AG04449 (cell line): ENCODE measurements around the gene SRGAP1.
"Not testable (repeated sequence)": the region's sequence is repeated elsewhere in the genome, so short reads cannot be mapped to it uniquely, and the experiment has no call there.

Source experiments
- CTCF ChIA-PET: fragments of 350-600 bp; formaldehyde crosslinking; extraction: SDS; loops from one replicate; lab custom pipeline; 2021; ENCODE audit warnings: antibody characterized with exemption; lab: Yijun Ruan, JAX
- POLR2A ChIA-PET: fragments of 400-600, 350-600 bp; formaldehyde crosslinking; extraction: SDS; loops from one replicate; lab custom pipeline; 2020; ENCODE audit warnings: antibody characterized with exemption, inconsistent platforms; lab: Yijun Ruan, JAX
- DNase-seq: peaks from one replicate; pipeline ENCODE4 v3.0.0-alpha.2; 2010; ENCODE audit warnings: low read depth, low spot score
- H3K4me3 ChIP-seq: 2 replicates; pipeline ENCODE4 v1.5.1; 2011; ENCODE audit warnings: low read depth, mild to moderate bottlenecking, control low read depth, low read length
- CTCF ChIP-seq: IDR thresholded peaks from one replicate; pipeline ENCODE4 v1.5.1; 2011; ENCODE audit warnings: mild to moderate bottlenecking, moderate library complexity, low read length, control low read depth, inconsistent platforms; ENCODE audit not compliant: insufficient read depth; ENCODE audit errors: missing control alignments

The SRGAP1 gene

DNA sequence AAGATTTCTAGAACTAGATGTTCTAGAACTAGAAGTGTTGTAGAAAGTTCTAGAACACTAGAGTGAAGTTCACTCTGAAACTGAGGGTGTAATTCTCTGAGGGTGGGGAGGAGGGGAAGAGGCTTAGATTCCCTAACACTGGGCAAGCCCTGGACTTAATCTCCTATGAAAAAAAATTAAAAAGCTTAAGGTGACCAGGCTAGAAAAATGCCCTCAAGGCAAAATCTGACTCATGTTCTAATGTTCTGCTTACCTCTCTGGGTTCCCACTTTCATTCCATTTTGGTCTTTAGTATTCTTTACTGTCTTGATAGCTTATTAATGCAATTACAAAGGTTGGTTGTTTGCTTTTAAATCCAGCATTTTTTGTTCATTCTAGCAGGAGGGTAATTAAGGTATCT, 276.1 kb downstream of the SRGAP1 start:
- DNase-seq, result no peak
- TF ChIP-seq CTCF, result no peak
- POLR2A ChIA-PET, result no interaction called here
- CTCF ChIA-PET, result interaction anchor here (1.1 to 1.2 kb wide), 2 partner anchors 14 to 136 kb away, joined by 3 to 4 read pairs; no protein-coding TSS in a partner anchor
- no peak overlapping the region for H3K4me3 ChIP-seq

- H3K4me3 ChIP-seq, POLR2A ChIA-PET, DNase-seq: not testable (repeated sequence)
- CTCF ChIA-PET, result interaction anchor here (1.1 to 1.2 kb wide), 2 partner anchors 13 to 135 kb away, joined by 3 to 4 read pairs; no protein-coding TSS in a partner anchor
Observed at GRCh38 chr12:64121086-64121485, 276.6 kb downstream of the SRGAP1 start.

DNA sequence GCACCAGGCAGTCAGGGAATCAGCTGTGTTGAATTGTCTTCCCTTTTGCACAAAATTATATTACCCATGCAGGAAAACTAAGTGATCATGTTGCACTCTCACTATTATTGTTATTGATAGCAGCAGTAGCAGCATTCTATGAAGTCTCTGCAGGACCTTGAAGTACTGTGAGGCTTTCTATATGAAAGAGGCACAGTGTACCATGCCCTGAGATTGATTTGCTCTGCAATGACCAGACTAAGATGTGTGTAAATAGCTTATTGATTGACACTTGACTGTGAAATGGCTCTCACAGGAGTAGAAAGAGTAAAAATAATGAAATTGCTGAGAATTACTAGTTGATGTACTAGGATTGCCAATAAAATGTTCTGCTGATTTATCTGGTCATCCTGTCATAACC, 277.7 kb downstream of the SRGAP1 start:
- CTCF ChIA-PET, result no interaction called here
- POLR2A ChIA-PET, result no interaction called here
- no peak for DNase-seq
- no peak for TF ChIP-seq CTCF
- H3K4me3 ChIP-seq, result no peak overlapping the region

DNA sequence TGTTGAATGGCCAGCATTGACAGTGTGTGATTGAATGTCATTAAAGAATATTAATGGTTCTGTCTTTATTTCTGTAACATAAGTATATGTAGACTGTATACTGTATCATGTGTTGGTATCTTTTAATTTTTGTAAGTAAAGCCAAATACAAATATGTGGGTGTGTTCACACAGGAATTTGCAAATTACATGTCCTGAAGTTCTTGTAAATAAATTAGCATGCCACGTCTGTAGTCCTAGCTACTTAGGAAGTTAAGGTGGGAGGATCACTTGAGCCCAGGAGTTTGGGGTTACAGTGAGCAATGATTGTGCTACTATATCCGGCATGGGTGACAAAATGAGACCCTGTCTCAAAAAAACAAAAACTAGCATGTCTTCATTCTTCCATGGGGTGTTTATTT, 278.5 kb downstream of the SRGAP1 start:
- ChIA-PET CTCF (no interaction called here), POLR2A (no interaction called here)

GRCh38 chr12:64123448-64123847, 278.9 kb downstream of the SRGAP1 start:
- DNase-seq, result no peak
- ChIA-PET CTCF (no interaction called here), POLR2A (no interaction called here)
- H3K4me3 ChIP-seq, result no peak overlapping the region
- no peak for TF ChIP-seq CTCF

More for the DNA sequence above, 278.5 kb downstream of the SRGAP1 start:
- no peak for TF ChIP-seq CTCF
- H3K4me3 ChIP-seq, result no peak overlapping the region
- no peak for DNase-seq

DNA sequence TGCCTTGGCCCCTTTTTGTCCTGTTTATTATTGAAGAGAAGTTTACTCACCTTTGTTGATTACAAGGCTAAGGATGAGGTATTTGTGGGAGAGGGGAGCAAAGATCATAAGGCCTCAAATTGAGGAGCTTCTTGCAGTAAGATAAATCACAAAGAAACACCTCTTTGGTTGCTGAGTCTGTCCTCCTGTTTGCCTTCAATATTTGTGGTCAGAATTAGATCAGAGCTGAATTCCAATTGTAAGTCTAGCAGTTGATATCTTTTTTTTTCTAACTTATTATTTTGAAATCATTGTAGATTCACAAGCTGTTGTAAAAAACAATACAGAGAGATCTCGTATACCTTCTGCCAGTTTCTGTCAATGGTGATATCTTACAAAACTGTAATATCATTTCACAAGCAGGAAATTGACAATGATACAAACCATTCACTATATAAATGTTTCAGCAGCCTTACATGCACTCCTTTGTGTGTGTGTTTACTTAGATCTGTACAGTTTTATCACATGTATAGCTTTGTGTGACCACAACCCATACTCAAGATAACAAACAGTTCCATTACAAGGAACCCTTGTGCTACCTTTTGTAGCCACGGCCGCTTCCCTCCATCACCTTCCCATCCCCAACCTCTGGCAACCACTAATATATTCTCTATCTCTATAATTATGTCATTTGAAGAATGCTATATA, 280.2 kb downstream of the SRGAP1 start:
- no peak for TF ChIP-seq CTCF
- CTCF ChIA-PET, result interaction anchor here (1.5 kb wide), 1 partner anchor 280 kb away, joined by 7 read pairs; the partner anchor contains the start of gene SRGAP1

DNA sequence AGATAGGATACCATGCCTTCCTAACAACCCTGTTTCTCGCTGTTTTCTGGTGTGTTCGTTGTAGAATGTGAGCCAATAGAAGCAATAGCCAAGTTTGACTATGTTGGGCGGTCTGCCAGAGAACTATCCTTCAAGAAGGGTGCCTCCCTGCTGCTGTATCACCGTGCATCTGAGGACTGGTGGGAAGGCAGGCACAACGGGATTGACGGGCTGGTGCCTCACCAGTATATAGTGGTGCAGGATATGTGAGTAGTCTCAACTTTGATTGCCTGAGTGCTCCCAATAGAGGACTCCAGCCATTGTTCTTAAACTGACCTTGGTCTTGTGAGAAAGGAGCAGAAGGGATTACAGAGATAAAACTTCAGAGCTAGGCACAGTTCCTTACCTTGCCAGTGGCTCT, 281.4 kb downstream of the SRGAP1 start:
- no peak for DNase-seq
- ChIA-PET CTCF (no interaction called here), POLR2A (no interaction called here)
- no peak overlapping the region for H3K4me3 ChIP-seq
- no peak for TF ChIP-seq CTCF

More for the DNA sequence above, 280.2 kb downstream of the SRGAP1 start:
- POLR2A ChIA-PET, result no interaction called here
- H3K4me3 ChIP-seq, result no peak overlapping the region
- DNase-seq, result no peak
